HK-2 (cell line): ENCODE results near the gene MXD1.
"Not testable (repeated sequence)": the region's sequence is repeated elsewhere in the genome, so short reads cannot be mapped to it uniquely, and the experiment has no call there.

ENCODE experiments used
- DNase-seq: peaks from one replicate; pipeline ENCODE4 v3.0.0-alpha.2; 2018; ENCODE audit not compliant: unreplicated experiment

The MXD1 gene

GRCh38 chr2:69933254-69933828 lies 18.4 kb downstream of the MXD1 start:
- DNase-seq = no peak

GRCh38 chr2:69933839-69934613 lies 19.1 kb downstream of the MXD1 start:
- DNase-seq = peak; percentile 14

DNA sequence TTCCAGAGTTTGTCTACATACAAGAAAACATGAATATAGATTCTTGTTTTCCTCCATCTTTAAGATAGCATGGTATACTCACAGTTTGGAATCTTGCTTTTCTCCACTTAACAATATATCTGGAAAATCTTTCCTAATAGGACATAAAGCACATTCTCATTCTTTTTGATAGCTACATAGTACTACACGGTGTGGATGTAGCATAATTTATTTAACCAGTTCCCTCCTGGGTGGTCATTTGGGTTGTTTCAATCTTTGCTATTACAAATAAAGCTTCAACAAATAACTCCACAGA lies 19.7 kb downstream of the MXD1 start:
- DNase-seq = no peak

DNA sequence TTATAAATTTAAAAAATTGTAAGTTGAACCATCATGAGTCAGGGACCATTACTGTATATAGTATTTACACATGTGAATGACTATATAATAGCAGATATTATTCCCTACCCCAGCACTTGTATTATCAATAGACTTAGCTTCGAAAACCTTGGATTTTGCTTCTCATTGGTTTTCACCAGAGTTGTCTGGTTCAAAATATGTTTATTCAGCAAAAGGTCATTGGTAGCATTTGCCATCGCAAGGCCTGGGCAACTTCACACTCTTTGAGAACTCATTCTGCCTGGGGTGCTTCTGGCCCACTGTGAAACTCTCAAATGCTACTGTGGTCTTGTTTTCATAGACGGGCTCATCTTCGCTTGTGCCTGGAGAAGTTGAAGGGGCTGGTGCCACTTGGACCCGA lies 20.1 kb downstream of the MXD1 start:
- DNase-seq = no peak

DNA sequence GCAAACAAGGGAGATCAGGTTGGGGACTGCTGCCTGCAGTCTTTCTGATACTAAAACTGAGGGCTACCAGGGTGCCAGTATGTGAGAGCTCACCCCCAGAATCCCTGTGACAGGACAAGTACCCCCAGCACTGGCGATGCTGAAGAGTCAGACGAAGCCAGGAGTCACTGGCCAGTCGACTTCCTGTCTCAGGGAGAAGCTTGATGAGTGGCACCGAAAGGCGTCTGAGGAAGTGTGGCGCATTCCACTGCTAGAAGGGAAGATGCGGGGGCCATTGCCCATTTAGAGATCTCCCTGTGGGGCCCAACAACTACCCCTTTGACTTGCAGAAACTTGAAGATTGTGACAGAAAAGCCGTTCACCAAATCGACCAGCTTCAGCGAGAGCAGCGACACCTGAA lies 22.0 kb downstream of the MXD1 start:
- peak; percentile 21 for DNase-seq

- DNase-seq = no peak
Measured at GRCh38 chr2:69937968-69938367, 23.1 kb downstream of the MXD1 start.

GRCh38 chr2:69939722-69940121 lies 24.8 kb downstream of the MXD1 start:
- DNase-seq = no peak

GRCh38 chr2:69940691-69941090 lies 25.8 kb downstream of the MXD1 start:
- DNase-seq = no peak

DNA sequence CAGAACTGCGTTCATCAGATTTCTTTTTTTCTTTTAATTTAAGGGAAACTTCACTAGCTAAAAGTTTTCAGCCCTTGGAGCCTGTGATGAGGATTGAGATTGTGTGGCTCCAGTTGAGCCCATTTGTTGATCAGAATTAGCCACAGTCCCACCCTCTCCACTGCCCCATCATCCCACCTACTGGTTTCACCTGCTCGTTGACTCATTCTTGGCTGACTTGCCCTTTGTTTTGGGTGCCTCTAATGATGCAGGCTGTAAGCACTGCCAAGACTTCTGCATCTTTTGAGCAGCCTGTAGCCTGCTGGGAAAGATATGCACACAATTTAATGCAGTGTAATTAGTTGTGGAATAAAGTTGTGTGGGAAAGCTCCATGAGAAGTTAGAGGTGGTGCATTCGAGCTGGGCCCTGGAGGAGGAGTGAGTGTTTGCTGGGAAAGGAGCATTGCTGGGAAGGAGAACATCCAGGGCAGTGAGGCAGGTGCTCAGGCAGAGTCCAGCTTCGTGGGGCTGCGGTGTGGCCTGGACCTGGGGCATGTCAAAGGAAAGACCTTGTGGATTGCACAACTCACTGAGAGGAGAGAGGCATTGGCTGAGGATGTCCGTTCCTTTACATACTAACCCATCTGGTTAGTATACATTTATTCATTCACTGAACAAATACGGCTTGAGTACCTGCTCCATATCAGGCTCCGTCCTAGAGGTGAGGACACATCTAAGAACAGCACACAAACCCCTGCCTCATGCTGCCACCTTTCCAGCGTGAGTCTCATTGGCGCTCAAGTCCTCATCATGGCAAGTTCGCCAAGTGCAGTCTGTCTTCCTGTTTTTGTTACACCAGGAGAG lies 28.3 kb downstream of the MXD1 start:
- no peak for DNase-seq

GRCh38 chr2:69943843-69944525 lies 29.1 kb downstream of the MXD1 start:
- DNase-seq = no peak

DNA sequence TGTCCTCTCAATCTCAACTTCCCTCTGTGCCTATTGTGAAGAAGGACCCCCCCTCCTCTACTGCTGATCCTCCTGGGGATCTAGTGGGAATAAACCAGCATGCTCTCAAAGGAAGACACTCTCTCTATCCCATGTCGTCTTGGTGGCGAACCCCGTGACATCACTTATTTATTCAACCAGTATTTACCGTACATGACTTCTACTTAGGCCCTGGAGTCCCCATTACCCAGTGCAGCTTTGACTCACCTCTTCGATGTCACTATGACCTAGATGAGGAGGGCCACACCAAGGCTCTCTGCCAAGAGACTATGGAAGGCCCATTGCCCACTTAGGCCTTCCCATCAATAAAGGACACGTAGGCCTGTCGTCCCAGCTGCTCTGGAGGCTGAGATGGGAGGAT lies 29.8 kb downstream of the MXD1 start:
- DNase-seq = no peak

DNA sequence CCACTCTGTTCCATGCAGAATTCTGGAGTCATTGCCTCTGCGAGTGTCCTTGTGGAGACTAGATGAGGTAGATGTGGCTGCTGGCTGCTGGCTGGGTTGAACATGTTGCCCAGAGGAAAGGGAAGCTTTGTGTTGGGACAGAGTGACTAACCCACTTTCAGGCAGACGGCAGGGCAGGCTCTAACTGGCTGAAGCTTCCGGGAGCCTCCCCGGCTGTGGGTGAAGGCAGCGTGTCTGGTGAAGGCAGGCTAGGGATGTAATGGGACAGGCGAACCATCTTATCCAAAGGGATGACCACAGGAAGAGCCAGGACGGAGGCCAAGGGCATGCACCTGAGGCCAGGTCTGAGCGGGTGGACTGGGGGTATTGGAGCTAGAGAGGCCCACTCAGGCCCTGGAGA lies 30.5 kb downstream of the MXD1 start:
- no peak for DNase-seq

DNA sequence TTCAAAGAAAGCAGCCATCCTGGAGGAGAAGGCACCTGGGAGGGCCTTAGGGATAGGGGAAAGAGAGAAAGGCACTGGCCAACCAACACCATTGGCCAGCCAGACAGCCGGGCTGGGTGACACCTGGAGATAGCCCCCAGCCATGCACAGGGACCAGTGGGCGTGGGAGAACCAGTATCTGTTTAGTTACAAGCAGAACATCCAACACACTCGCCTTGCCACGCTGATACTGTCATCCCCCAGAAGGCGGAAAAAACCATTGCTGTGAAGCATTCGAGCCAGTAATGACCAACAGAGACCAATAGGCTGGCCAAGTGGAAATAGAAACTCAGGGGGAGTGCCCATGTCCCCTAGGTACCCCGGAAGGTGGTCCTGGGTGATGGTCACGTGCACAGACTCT lies 31.0 kb downstream of the MXD1 start:
- DNase-seq = no peak

DNA sequence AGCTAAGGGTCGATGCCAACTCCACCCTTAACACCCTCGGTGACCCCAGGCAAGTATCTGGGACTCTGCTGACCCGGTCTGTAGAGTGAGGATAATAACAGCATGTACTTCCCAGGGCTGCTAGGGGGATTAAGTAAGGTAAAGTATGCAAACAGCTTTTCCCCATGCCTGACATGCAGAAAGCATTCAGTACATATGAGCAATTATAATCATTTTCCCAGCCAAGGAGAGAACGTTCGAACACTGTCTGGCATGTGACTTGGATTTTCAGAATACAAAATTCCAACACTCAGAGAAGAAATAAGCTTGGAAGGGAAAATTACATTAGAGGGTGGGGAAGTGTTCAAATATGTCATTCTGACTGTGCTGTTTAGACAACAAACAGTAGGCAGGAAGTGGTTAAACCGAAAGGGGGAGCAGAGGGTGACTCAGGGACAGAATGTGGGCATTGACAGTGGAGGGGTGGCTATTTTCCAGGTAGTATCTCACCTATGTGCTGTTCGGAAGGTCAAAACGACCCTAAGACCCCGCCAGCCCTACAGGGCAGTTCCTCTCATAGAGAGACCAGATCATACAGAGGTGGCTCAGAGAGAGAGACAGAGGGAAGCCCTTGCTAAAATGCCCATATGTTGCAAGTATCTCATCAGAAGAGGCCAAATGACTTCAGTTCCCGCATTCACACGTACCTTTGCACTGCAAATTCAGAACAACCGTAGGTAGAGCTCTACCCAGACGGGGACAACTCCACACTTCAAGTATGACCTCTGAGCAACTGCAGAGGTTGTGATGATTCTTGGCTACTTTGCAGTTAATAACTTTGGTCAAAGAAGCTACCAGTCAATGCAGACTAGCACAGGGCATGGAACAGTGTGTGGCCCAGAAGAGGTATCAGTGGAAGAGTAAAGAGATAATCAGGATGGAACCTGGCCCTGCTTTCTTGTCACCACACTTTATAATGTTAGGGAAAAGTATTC lies 31.7 kb downstream of the MXD1 start:
- DNase-seq = peak; percentile 27

GRCh38 chr2:69947325-69947931 lies 32.5 kb downstream of the MXD1 start:
- DNase-seq = no peak

DNA sequence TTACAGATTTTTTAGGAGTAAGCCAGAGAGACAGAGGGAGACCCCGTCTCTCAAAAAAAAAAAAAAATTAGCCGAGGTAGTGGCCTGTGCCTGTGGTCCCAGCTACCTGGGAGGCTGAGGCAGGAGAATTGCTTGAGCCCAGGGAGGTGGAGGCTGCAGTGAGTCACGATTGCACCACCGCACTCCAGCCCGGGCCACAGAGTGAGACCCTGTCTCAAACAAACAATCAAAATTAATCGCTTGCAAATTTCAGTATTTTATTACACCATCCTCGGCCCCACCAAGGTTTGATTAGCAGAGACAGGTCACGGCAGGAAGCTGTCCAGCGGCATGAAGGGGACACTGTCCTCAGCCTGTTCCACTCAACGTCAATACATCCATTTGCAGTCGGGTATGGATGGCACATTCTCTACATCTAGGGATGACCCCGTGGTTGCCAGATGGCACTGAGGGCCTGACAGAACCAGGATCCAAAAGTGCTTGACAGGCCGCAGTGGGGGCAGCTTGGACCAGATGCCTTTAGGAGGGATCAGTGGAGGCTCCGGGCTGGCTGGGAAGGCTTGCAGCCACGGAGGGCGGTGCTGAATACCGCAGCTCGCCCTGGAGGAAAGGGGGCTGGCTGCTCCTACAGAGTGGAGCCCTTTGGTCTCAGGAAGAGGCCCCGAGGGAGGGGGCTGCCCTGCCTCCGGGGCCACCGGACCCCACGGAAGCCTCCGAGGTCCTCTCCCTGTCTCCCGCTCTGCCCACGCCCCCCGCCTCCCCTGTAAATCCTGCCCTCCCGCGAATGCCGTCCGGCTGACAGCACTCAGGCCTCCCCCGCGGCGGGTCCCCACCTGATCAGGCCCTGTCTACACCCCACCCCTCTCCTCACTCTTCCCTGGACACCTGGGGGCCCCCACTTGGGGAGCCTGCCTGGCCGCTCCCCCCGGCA lies 33.4 kb downstream of the MXD1 start:
- no peak for DNase-seq

- DNase-seq = no peak
Measured at GRCh38 chr2:69948963-69949645, 34.2 kb downstream of the MXD1 start.

DNA sequence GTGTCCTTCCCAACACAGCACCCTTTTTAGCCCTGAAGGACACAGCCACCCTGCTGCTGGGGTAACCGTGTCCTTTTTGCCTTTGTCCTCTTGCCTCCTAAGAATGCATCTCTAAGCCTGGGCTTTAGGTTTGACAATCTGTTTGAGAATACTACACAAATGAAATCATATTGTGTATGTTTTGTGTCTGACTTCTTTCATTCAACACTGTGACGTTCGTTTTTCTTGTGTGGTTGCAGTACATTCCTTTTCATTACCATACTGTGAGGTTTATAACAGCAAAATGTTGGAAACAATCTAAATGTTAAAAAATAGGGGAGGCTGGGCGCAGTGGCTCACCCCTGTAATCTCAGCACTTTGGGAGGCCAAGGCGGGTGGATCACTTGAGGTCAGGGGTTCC lies 35.3 kb downstream of the MXD1 start:
- no peak for DNase-seq

- DNase-seq = not testable (repeated sequence)
Measured at GRCh38 chr2:69950671-69951070, 35.8 kb downstream of the MXD1 start.
